GM12878 (cell line): ENCODE data around the gene SHANK1. TPM values are rescaled to one million over a fixed set of nuclear protein-coding genes. Genes with fewer than 3 reads are reported as not detected.
"Not testable (repeated sequence)": the region's sequence is repeated elsewhere in the genome, so short reads cannot be mapped to it uniquely, and the experiment has no call there.

Experiments used
- ATAC-seq: fragments of 200-7000 bp; cut with Tn5 transposase; 3 replicates; pipeline ENCODE4 v1.9.1; 2020; ENCODE audit warnings: mild to moderate bottlenecking, moderate library complexity
- BruUV-seq: library from RNA; stranded (reverse); fragments of 400-500 nt; replicated peaks from 2 replicates; lab custom pipeline; 2021; lab: Mats Ljungman, UMichigan
- CTCF ChIA-PET: fragments of 300-600 bp; sonication (Branson Sonifier 250); formaldehyde crosslinking; extraction: SDS; loops from one replicate; lab custom pipeline; 2021; ENCODE audit warnings: inconsistent platforms; lab: Yijun Ruan, JAX
- POLR2A ChIA-PET: fragments of 350-600 bp; formaldehyde crosslinking; extraction: SDS; loops from one replicate; lab custom pipeline; 2021; ENCODE audit warnings: inconsistent platforms; lab: Charles Lee
- RAD21 ChIA-PET: fragments of 300-600 bp; sonication (Branson Sonifier 250); formaldehyde crosslinking; loops from one replicate; lab custom pipeline; 2023; ENCODE audit warnings: antibody characterized with exemption; ENCODE audit not compliant: unreplicated experiment; lab: Charles Lee
- SMC1A ChIA-PET: fragments of 300-600 bp; sonication (Branson Sonifier 250); formaldehyde crosslinking; loops from one replicate; lab custom pipeline; 2023; ENCODE audit not compliant: unreplicated experiment, uncharacterized antibody; lab: Charles Lee
- DNase-seq: peaks from one replicate; pipeline ENCODE4 v3.0.0-alpha.2; 2011; ENCODE audit warnings: low read depth, low spot score
- FAIRE-seq: peaks from 3 replicates; lab custom pipeline; 2011; peaks lifted over from hg19 to GRCh38; lab: Jason Lieb, UNC
- H2AFZ ChIP-seq: 2 replicates; pipeline ENCODE4 v1.6.0; 2011; ENCODE audit warnings: low read depth, low read length, control low read depth; ENCODE audit not compliant: control insufficient read depth
- H3K27ac ChIP-seq: 2 replicates; pipeline ENCODE4 v1.5.1; 2011; ENCODE audit warnings: control low read depth; ENCODE audit not compliant: control insufficient read depth, insufficient read depth
- H3K27me3 ChIP-seq, 2 experiments: replicated peaks in 1 of 2; 2 replicates each; pipeline versions ENCODE4 v1.6.0 to v1.6.1; 2011; ENCODE audit warnings: low read length in 1 of 2; ENCODE audit not compliant: control insufficient read depth in 2 of 2, insufficient read depth in 2 of 2
- H3K36me3 ChIP-seq, 2 experiments: 2 replicates each; pipeline ENCODE4 v1.5.1; 2011; ENCODE audit warnings: low read length in 1 of 2; ENCODE audit not compliant: control insufficient read depth in 2 of 2, insufficient read depth in 2 of 2
- H3K4me1 ChIP-seq: 2 replicates; pipeline ENCODE4 v1.6.1; 2011; ENCODE audit warnings: mild to moderate bottlenecking, low read length, moderate library complexity, mixed read lengths; ENCODE audit not compliant: control insufficient read depth, insufficient read depth
- H3K4me2 ChIP-seq: 2 replicates; pipeline ENCODE4 v1.6.0; 2011; ENCODE audit warnings: control low read depth; ENCODE audit not compliant: control insufficient read depth, insufficient read depth
- H3K4me3 ChIP-seq: fragments of 200-600 bp; sonication (generic); 2 replicates; pipeline ENCODE4 v1.5.1; 2016
- H3K79me2 ChIP-seq: 2 replicates; pipeline ENCODE4 v1.6.0; 2011; ENCODE audit warnings: low read length; ENCODE audit not compliant: control insufficient read depth, insufficient read depth
- H3K9ac ChIP-seq: 2 replicates; pipeline ENCODE4 v1.8.0; 2011; ENCODE audit warnings: low read length, control low read depth, mixed read lengths; ENCODE audit not compliant: control insufficient read depth, insufficient read depth
- H3K9me3 ChIP-seq: replicated peaks from 3 replicates; pipeline ENCODE4 v1.5.1; 2011; ENCODE audit warnings: mild to moderate bottlenecking, low read length; ENCODE audit not compliant: control insufficient read depth, insufficient read depth
- H4K20me1 ChIP-seq: 2 replicates; pipeline ENCODE4 v1.6.0; 2011; ENCODE audit not compliant: control insufficient read depth, insufficient read depth
- ATF3 ChIP-seq: IDR thresholded peaks from 2 replicates; pipeline ENCODE4 v1.6.1; 2011; ENCODE audit warnings: low read depth, mild to moderate bottlenecking, low read length, moderate library complexity, borderline replicate concordance; ENCODE audit errors: extremely low read depth
- WGBS: methylation state at CpG from one replicate; pipeline ENCODE4 v1.1.6; 2016; ENCODE audit warnings: low lambda C conversion rate; ENCODE audit not compliant: insufficient replicate concordance, insufficient coverage; ENCODE audit errors: missing lambda C conversion rate; 5-methylcytosine and 5-hydroxymethylcytosine counted together
- in situ Hi-C: fragments of 300-500 bp; cut with MboI; formaldehyde crosslinking; loops from 9 replicates; pipeline ENCODE4 v1.14.3; 2018; ENCODE audit warnings: mixed read lengths
- intact Hi-C: fragments of 100-400 bp; cut with micrococcal nuclease; formaldehyde crosslinking; loops from one replicate; pipeline ENCODE4 v1.14.2; 2022; ENCODE audit not compliant: unreplicated experiment
- polyA plus RNA-seq, 11 experiments: library from polyadenylated mRNA; depleted of rRNA in 4 of 11; unstranded in 6 of 11; stranded (reverse) in 5 of 11; fragments of >200 nt; fragmentation: Nextera tagmentation in 4 of 11; fragmentation: Illumina TruSeq in 1 of 11; extraction: Ambion mirVana in 4 of 11; extraction: Trizol in 1 of 11; gene quantifications; 1 replicate in 1 of 11; 2 replicates in 10 of 11; pipeline versions ENCODE4 v1.2.1 to v1.2.3, GENCODE V29; 2011 to 2016; ENCODE audit warnings: inconsistent platforms in 2 of 11, missing spikeins in 2 of 11, low read depth in 1 of 11
- total RNA-seq, 4 experiments: library from RNA; depleted of rRNA in 3 of 4; stranded (reverse); fragments of >200 nt in 3 of 4; fragmentation: Illumina TruSeq in 1 of 4; extraction: Trizol in 1 of 4; gene quantifications; 2 replicates each; pipeline versions ENCODE4 v1.2.1 to v1.2.3, GENCODE V29; 2013 to 2021

The SHANK1 gene
- total and polyA plus RNA-seq, 10 of the 15 experiments (the other 5 are each of a cell fraction or from before 2014, with no cell fraction given), result not detected

- peak; percentile 48; the same call in 1 of the 2 replicates for TF ChIP-seq ATF3
These were observed 40.3 kb upstream of the SHANK1 start (continued) for GRCh38 chr19:50759886-50760285.

- BruUV-seq, intact Hi-C loops, H4K20me1 ChIP-seq, FAIRE-seq, H3K27ac ChIP-seq, in situ Hi-C loops, DNase-seq, H3K27me3 ChIP-seq, H3K4me1 ChIP-seq, POLR2A ChIA-PET, RAD21 ChIA-PET, H3K4me3 ChIP-seq, H3K9me3 ChIP-seq, CTCF ChIA-PET, ATAC-seq, H2AFZ ChIP-seq, SMC1A ChIA-PET, H3K79me2 ChIP-seq, H3K36me3 ChIP-seq, H3K4me2 ChIP-seq, H3K9ac ChIP-seq: not testable (repeated sequence)
- WGBS, result 45% methylated on average over 18 of the region's 18 CpGs
These were observed 39.5 kb upstream of the SHANK1 start for GRCh38 chr19:50759076-50759475.

- H4K20me1 ChIP-seq, H3K27me3 ChIP-seq, DNase-seq, H3K4me3 ChIP-seq, BruUV-seq, POLR2A ChIA-PET, H3K27ac ChIP-seq, H3K79me2 ChIP-seq, H3K36me3 ChIP-seq, FAIRE-seq, RAD21 ChIA-PET, in situ Hi-C loops, SMC1A ChIA-PET, intact Hi-C loops, ATAC-seq, H3K9me3 ChIP-seq, H2AFZ ChIP-seq, CTCF ChIA-PET, H3K4me2 ChIP-seq, H3K9ac ChIP-seq, H3K4me1 ChIP-seq: not testable (repeated sequence)
- 52% methylated on average over 3 of the region's 3 CpGs for WGBS
These were observed 38.0 kb upstream of the SHANK1 start for GRCh38 chr19:50757624-50758023.

GRCh38 chr19:50756244-50756643, 36.6 kb upstream of the SHANK1 start:
- H2AFZ ChIP-seq, ATAC-seq, H3K9me3 ChIP-seq, intact Hi-C loops, in situ Hi-C loops, H3K36me3 ChIP-seq, DNase-seq, CTCF ChIA-PET, H3K27ac ChIP-seq, H3K4me1 ChIP-seq, SMC1A ChIA-PET, H3K79me2 ChIP-seq, H3K9ac ChIP-seq, RAD21 ChIA-PET, H3K4me2 ChIP-seq, H3K4me3 ChIP-seq, BruUV-seq, H4K20me1 ChIP-seq, H3K27me3 ChIP-seq: not testable (repeated sequence)
- 39% methylated on average over 8 of the region's 8 CpGs for whole genome bisulfite sequencing
- POLR2A ChIA-PET, result interaction anchor here (0.5 to 0.7 kb wide), 2 partner anchors 84 to 221 kb away, joined by 3 to 6 read pairs; no protein-coding TSS in a partner anchor
- FAIRE-seq, result peak; percentile 65
